Skeletal muscle satellite cell (primary cell): ENCODE results near the gene CST9.

Source experiments
- H3K27me3 ChIP-seq: 2 replicates; pipeline ENCODE4 v1.7.0; 2013; ENCODE audit warnings: low read length; ENCODE audit not compliant: control insufficient read depth, insufficient read depth
- H3K36me3 ChIP-seq: 2 replicates; pipeline ENCODE4 v1.7.0; 2013; ENCODE audit warnings: mild to moderate bottlenecking, control low read depth, low read length; ENCODE audit not compliant: insufficient read depth
- H3K4me1 ChIP-seq: 2 replicates; pipeline ENCODE4 v1.7.0; 2013; ENCODE audit warnings: low read length; ENCODE audit not compliant: control insufficient read depth, insufficient read depth
- H3K4me2 ChIP-seq: 2 replicates; pipeline ENCODE4 v1.7.0; 2013; ENCODE audit warnings: mild to moderate bottlenecking, low read length
- H3K4me3 ChIP-seq: 2 replicates; pipeline ENCODE4 v1.7.0; 2013; ENCODE audit warnings: low read length
- H3K9ac ChIP-seq: 2 replicates; pipeline ENCODE4 v1.7.0; 2013; ENCODE audit warnings: mild to moderate bottlenecking, low read depth, low read length, moderate library complexity
- H3K9me3 ChIP-seq: replicated peaks from 2 replicates; pipeline ENCODE4 v1.7.0; 2013; ENCODE audit warnings: mild to moderate bottlenecking, control low read depth, low read length

CST9 gene

GRCh38 chr20:23613676-23614075 is 8.0 kb upstream of the CST9 start:
- Histone ChIP-seq H3K4me1 (no peaks in the 10 kb centered on the region), H3K27me3 (no peaks in the 10 kb centered on the region), H3K36me3 (no peaks in the 10 kb centered on the region), H3K9ac (no peak overlapping the region), H3K4me3 (no peak overlapping the region), H3K9me3 (no peaks in the 10 kb centered on the region), H3K4me2 (no peak overlapping the region)

GRCh38 chr20:23612396-23612795 is 6.7 kb upstream of the CST9 start:
- no peaks in the 10 kb centered on the region for H3K4me1 ChIP-seq
- H3K36me3 ChIP-seq, result no peaks in the 10 kb centered on the region

GRCh38 chr20:23609486-23610109 is 3.9 kb upstream of the CST9 start:
- Histone ChIP-seq H3K4me3 (no peak overlapping the region), H3K27me3 (peaks cover 11% of the 10 kb centered on the region), H3K4me2 (no peak overlapping the region), H3K9me3 (no peaks in the 10 kb centered on the region), H3K4me1 (no peaks in the 10 kb centered on the region), H3K36me3 (no peaks in the 10 kb centered on the region), H3K9ac (no peak overlapping the region)

More at GRCh38 chr20:23612396-23612795, 6.7 kb upstream of the CST9 start:
- Histone ChIP-seq H3K4me2 (no peak overlapping the region), H3K9ac (no peak overlapping the region), H3K27me3 (no peaks in the 10 kb centered on the region), H3K9me3 (no peaks in the 10 kb centered on the region), H3K4me3 (no peak overlapping the region)

- Histone ChIP-seq H3K4me2 (no peak overlapping the region), H3K9me3 (no peaks in the 10 kb centered on the region), H3K36me3 (no peaks in the 10 kb centered on the region), H3K4me1 (no peaks in the 10 kb centered on the region), H3K4me3 (no peak overlapping the region), H3K9ac (no peak overlapping the region), H3K27me3 (peaks cover 24% of the 10 kb centered on the region)
These were observed 2.6 kb upstream of the CST9 start for GRCh38 chr20:23608251-23608846.

GRCh38 chr20:23607497-23608245 is 2.0 kb upstream of the CST9 start:
- no peak overlapping the region for H3K4me3 ChIP-seq
- H3K4me1 ChIP-seq, result no peaks in the 10 kb centered on the region
- no peaks in the 10 kb centered on the region for H3K36me3 ChIP-seq

GRCh38 chr20:23606652-23607049 is 934 bp upstream of the CST9 start:
- Histone ChIP-seq H3K36me3 (no peaks in the 10 kb centered on the region), H3K27me3 (peaks cover 38% of the 10 kb centered on the region)

More at GRCh38 chr20:23607497-23608245, 2.0 kb upstream of the CST9 start:
- Histone ChIP-seq H3K9ac (no peak overlapping the region), H3K4me2 (no peak overlapping the region), H3K9me3 (no peaks in the 10 kb centered on the region), H3K27me3 (peaks cover 31% of the 10 kb centered on the region)

GRCh38 chr20:23604306-23604705 is 1.4 kb downstream of the CST9 start:
- Histone ChIP-seq H3K4me1 (no peaks in the 10 kb centered on the region), H3K9ac (no peak overlapping the region), H3K36me3 (no peaks in the 10 kb centered on the region), H3K9me3 (no peaks in the 10 kb centered on the region), H3K4me3 (no peak overlapping the region), H3K27me3 (peaks cover 48% of the 10 kb centered on the region), H3K4me2 (no peak overlapping the region)

More at GRCh38 chr20:23606652-23607049, 934 bp upstream of the CST9 start:
- H3K4me2 ChIP-seq, result no peak overlapping the region
- no peaks in the 10 kb centered on the region for H3K4me1 ChIP-seq
- no peaks in the 10 kb centered on the region for H3K9me3 ChIP-seq
- no peak overlapping the region for H3K4me3 ChIP-seq
- no peak overlapping the region for H3K9ac ChIP-seq

- Histone ChIP-seq H3K4me3 (no peak overlapping the region), H3K9me3 (no peaks in the 10 kb centered on the region), H3K9ac (no peak overlapping the region), H3K4me2 (no peak overlapping the region), H3K36me3 (no peaks in the 10 kb centered on the region), H3K27me3 (peaks cover 56% of the 10 kb centered on the region), H3K4me1 (no peaks in the 10 kb centered on the region)
These were observed 2.4 kb downstream of the CST9 start for GRCh38 chr20:23603321-23603720.

- H3K4me1 ChIP-seq, result no peaks in the 10 kb centered on the region
- H3K27me3 ChIP-seq, result peaks cover 60% of the 10 kb centered on the region
- no peak overlapping the region for H3K4me3 ChIP-seq
- no peak overlapping the region for H3K4me2 ChIP-seq
- H3K9ac ChIP-seq, result no peak overlapping the region
- H3K36me3 ChIP-seq, result no peaks in the 10 kb centered on the region
- no peaks in the 10 kb centered on the region for H3K9me3 ChIP-seq
These were observed 3.0 kb downstream of the CST9 start for GRCh38 chr20:23602699-23603098.

- no peaks in the 10 kb centered on the region for H3K36me3 ChIP-seq
- H3K9ac ChIP-seq, result no peak overlapping the region
- H3K4me2 ChIP-seq, result no peak overlapping the region
- H3K27me3 ChIP-seq, result peaks cover 60% of the 10 kb centered on the region
- H3K4me1 ChIP-seq, result no peaks in the 10 kb centered on the region
- no peak overlapping the region for H3K4me3 ChIP-seq
- no peaks in the 10 kb centered on the region for H3K9me3 ChIP-seq
These were observed 3.5 kb downstream of the CST9 start for GRCh38 chr20:23602241-23602640.

GRCh38 chr20:23601715-23602114 is 4.0 kb downstream of the CST9 start:
- Histone ChIP-seq H3K27me3 (peaks cover 60% of the 10 kb centered on the region), H3K4me3 (no peak overlapping the region), H3K36me3 (no peaks in the 10 kb centered on the region), H3K4me2 (no peak overlapping the region), H3K4me1 (peaks cover 2% of the 10 kb centered on the region), H3K9me3 (no peaks in the 10 kb centered on the region), H3K9ac (no peak overlapping the region)
